ENCODE data around the gene ZNF384.

ZNF384 gene

DNA sequence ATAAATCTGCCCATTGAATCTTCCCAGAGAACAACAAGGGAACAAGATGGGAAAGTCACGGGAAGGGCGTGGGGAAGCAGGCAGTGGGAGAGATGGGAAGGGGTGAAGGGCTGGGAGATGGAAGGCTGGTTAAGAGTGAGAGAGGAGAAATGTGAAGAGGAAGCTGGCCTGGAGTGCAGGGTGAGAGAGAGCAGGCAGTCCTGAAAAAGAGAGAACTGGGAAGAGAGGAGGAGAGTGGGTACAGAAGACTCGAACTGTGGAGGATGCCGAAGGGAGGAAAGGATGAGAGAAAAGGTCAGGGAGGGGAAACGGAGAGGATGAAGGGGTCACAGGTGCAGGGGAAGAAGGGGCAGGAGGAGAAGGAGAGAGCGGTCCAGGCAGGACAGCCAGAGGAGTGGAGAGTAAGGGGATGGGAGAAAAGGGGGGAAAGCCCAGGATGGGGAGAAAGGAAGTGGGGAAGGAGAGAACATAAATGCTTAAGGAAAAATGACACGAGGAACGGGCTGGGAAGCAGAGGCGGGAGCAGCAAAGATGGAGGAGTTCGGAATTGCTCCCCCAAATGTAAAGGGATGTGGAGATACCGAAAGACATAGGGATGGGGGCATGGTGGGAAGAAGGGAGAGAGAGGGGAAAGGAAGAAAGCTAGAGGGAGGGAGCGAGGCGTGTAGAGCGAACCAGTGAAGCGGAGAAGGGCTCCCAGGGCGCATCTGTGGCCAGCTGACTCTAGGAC lies 10.2 kb upstream of the ZNF384 start:
- DNase-seq (ENCODE audit: low spot score): no peak

DNA sequence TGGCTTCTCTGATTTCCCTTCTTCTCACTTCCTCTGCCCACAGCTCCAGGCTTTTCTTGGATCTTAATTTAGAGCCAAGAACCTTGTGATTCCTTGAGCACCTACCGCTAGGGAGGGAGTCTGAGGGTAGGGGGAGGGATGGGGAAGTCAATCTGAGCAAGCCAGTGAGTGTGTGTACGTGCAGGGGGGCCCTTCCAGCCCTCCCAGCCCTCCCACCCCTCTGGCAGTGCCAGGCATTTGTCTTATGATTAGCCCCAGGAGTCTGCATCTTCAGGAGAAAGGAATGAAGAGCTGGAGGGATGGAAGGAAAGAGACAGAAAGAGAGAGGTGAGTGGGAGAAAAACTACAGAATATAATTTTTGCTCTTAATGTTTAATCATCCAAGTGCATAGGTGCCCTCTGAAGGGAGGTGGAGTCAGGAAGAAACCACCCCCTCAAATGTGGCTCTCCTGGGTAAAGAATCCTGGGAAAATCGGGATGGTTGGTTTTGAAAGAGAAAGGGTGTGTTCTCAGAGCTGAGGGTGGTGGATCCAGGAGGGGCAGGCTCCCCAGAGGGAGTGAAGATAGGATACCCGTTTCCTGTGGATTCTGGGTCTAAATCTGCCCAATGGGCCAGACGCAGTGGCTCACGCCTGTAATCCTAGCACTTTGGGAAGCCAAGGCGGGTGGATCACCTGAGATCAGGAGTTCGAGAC lies 9.3 kb upstream of the ZNF384 start:
- no peak for DNase-seq (ENCODE audit: low spot score)

DNA sequence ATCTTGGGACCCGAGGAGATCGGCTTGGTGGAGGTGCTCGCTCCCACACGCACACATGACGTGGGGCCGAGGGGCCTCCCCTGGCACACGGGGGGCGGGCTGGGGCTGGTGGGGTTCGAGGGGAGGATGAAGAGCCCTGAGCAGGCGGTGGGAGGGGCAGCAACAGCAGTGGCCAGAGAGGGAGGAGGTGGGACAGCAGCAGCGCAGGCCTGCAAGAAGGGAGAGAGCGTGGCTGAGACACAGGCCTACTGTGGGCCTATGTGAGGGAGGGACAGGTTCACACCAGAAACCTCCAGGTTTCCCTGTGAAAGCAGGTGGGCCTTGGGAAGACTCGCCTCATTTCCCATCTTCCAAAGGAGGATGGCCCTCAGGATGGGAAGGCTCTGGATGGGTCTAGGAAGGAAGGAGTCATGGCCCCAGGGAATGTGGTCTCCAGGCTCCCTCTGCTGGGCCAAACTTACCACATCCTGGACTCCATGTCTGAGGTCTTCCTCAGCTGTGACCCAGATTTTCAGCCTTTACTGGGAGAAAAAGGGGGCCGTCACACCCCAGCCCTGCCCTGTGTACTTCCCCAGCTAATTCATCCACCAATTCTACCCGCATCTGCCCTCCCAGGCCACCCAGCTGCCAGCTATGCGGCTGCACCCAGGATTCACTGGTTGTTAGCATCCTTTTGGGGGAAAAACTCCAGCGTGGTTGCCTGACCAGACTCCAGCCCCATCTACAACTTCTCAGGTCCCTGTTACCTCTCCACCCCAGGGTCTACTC lies 8.6 kb upstream of the ZNF384 start:
- no peak for DNase-seq (ENCODE audit: low spot score)

DNA sequence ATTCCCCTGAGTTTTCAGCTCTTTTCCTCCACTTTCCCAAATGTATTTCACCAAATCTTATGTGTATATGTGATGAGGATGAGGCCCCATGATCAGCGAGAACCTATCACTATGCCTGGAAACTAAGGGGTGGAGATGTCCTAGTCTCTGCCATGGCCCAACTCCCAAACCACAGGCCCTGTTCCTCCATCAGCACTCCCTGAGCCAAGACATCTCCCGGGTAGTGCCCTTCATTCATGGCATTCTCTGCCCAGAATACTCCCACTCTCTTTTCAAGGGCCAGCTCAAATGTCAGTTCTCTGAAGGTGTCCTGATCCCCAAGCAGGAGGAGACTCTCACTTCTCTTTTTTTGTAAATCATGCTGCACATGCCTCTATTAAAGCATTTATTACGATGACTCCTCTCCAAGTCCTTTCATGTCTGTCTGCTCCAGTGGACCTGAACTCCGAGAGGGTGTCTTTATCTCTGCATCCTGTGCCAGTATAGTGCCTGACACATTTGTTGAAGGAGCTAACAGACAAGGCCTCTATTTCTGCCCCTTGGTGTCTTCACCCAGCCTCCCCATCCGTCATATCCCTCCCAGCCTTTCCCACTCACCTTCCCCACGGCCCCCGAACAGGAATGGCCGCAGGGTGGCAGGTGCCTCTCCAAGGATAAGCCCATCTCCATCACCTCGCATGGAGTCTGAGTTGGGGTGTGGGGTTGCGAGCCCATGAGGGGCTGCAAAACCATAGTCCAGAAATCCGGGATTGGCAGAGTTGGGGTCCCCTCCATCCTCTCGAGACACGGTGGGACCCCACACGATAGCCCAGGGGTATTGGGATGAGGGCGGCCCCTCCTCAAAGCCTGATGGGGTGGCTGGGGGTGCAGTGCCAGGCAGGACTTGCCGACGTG lies 7.8 kb upstream of the ZNF384 start:
- peak; percentile 79 for DNase-seq (ENCODE audit: low spot score)

- no peak for DNase-seq (ENCODE audit: low spot score)
These were observed 6.3 kb upstream of the ZNF384 start for GRCh38 chr12:6695313-6696045.

DNA sequence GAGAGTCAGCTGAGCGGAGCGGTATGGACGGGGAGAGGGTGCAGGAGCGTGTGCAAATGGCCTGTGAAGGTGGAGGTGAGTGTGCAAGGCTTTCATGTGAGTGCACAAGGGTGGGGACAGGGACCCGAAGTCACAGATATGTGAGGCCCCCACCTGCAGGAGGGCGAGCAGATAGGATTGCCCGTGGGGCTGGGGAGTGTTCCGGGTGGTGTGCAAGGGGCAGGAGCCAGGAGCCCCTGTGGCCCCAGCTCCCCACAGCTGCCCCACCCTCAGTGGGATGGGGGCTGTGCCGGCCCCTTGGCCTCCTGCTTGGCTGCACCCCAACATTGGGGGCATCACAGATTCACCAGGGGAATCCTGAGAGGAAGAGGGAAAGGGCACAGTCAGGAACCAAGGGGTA lies 5.5 kb upstream of the ZNF384 start:
- DNase-seq (ENCODE audit: low spot score): no peak

DNA sequence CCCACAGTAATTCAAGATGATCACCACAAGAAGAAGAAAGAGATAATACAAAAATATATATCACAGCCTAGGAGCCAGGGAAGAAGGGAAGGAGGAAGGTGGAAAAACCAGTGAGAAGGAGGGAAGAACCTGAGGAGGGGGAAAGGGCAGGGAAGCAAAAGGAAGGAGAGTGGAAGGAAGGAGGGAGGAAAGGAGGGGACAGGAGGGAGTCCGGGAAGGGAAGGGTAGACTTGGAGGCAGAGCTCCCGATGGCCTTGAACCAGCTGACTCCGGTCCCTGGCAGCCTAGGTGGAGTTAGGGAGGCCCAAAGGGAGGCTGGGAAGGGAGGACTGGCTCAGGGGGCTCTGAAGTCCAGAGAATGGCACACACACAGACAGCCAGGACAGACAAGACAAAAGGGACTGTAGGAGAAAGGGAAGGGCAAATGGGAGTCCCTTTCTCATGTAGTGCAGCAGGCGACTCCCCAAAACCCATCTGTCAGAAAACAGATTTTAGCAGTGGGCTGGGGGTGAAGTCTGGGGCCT lies 4.7 kb upstream of the ZNF384 start:
- DNase-seq (ENCODE audit: low spot score): no peak

DNA sequence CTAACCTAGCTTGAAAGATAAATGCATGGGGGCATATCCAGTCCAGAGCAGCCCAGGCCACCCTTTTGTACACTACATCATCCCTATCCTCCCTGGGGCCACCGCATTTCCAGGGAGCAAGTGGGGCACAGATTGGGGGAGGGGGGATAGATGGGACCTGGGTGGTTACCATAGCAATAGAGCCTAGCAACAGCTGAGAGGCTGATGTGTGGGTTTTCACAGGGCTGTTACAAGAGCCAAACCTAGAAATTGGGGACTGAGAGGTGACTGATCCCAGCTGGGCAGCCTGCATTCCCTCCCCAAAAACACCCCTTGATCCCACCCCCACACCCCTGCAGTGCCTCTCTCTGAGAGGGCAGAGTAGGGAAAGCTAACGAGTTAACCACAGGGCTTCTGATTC lies 3.7 kb upstream of the ZNF384 start:
- DNase-seq (ENCODE audit: low spot score): no peak

GRCh38 chr12:6691473-6691872 lies 2.3 kb upstream of the ZNF384 start:
- DNase-seq (ENCODE audit: low spot score): no peak

- peak; percentile 42 for DNase-seq (ENCODE audit: low spot score)
These were observed 604 bp downstream of the ZNF384 start for GRCh38 chr12:6688543-6688998.

DNA sequence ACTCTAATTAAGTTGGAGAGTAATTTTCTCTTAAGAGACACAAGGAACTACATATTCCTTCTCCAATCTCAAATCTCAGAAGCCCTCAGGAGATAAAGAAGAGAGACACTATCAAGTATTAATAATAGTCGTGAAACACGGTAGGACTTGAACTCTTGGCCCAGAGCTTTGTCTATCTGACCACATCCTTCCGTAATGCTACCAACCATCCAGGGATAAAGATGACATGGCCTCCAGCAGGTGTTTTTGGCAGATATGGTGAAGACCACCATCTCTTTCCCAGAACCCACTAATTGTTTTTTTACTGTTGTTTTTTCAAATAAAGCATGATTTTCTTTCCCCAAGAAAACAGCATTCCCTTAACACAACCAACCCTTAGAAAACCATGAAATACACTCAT lies 3.4 kb downstream of the ZNF384 start:
- no peak for DNase-seq (ENCODE audit: low spot score)

- peak; percentile 27 for DNase-seq (ENCODE audit: low spot score)
These were observed 4.6 kb downstream of the ZNF384 start for GRCh38 chr12:6684609-6685008.

GRCh38 chr12:6676962-6677361 lies 12.2 kb downstream of the ZNF384 start:
- no peak for DNase-seq (ENCODE audit: low spot score)

GRCh38 chr12:6672143-6672542 lies 17.0 kb downstream of the ZNF384 start:
- no peak for DNase-seq (ENCODE audit: low spot score)

DNA sequence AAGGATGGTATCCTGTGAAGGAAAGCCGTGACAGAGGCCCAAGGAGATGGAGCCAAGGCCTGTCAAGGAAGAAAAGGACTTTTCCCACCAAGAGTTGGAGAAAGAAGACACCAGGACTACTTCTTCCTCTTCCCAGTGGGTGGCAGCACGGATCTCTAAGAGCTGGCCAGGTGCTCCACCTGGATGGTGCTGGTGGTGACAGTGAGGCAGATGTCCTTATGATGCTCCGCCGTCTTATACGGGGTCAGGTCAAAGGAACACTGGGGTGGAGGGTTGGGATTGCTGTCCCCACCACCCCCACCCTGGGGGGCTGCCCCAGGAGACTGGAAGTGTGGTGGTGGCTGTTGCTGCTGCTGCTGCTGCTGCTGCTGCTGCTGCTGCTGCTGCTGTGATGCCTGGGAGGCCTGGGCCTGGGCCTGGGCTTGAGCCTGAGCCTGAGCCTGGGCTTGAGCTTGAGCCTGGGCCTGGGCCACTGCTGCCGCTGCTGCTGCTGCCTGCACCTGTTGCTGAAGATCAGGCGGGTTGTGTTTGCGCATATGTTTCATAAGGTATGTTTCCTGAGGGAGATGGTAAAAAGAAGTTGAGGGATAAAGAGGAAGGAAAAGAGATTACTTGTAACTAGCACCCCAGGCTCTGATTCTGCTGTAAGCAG lies 21.5 kb downstream of the ZNF384 start:
- no peak for DNase-seq (ENCODE audit: low spot score)

DNA sequence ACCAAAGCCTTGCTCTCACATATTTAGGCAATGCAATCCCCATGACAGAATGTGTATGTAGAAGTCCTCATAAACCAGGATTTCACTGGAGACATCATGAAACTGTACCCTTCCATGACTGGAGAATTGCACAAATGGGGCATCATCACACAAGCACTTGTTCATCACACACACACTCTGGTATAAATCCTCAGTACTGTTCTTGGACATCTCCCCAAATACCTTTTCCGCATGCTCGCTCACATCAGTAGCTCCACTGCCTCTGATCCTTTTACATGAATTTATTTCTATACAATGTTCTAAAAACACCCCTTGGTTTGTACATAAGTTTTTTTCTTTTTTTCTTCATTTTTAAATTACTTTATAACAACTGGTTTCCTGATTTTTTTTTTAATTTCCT lies 23.0 kb downstream of the ZNF384 start:
- no peak for DNase-seq (ENCODE audit: low spot score)

GRCh38 chr12:6664902-6665301 lies 24.3 kb downstream of the ZNF384 start:
- DNase-seq (ENCODE audit: low spot score): no peak

DNA sequence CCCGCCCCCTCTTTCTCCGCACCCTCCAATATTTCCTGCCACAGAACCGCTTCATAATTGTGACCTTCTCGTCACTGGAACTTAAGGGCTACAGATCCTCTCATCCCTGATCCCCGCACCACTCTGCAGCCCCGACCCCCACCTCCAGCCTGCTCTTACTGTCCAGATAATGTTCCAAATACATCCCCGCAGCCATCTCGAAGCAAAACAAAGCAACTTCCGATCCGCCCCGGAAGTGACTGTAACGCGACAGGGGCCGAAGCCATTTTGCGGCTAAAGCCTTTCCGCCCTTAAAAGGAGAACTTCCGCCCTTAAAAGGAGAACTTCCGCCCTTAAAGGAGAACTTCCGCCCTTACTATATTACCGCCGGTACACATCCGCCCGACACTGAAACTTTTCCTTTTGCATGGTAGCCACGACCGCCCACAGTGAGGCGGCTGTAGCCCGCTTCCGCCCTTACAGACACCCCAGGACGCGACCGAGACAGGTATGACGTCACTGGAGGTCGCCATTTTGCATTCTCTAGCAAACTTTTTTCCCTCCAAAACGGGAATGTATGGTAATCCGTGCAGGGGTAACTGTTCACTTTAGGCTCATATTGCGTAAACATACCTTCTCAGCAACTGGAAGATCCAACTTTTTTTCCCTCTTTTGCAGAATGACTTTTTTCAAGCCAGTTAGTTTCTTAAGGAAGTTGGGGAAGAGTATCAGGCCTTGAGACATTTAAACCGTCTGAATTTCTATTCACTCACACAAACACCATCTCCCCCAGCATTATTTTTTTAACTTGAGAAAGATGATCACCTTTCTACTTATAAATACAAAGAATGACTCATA lies 26.1 kb downstream of the ZNF384 start, which contains the start of gene ING4:
Gene ING4, minus strand, starts transcription at position 214 of the 837 bp plus-strand sequence. Its CDS starts 18 bp downstream, at position 196.
- peak; percentile 97 for DNase-seq (ENCODE audit: low spot score)

DNA sequence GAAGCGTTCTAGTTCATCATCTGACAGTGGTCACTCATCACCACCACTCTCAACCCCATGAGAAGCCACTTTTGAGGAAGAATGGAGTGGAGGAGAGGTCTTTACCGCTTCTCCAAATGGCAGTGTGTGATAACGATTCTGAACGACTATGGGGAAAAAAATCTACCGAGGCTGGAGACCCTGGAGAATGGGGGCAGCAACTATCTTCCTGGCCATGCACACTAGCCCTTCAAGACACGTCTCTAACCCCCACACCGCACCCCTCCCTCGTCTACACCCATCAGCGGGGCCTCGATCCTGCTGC lies 26.6 kb downstream of the ZNF384 start:
- DNase-seq (ENCODE audit: low spot score): peak; percentile 70

DNA sequence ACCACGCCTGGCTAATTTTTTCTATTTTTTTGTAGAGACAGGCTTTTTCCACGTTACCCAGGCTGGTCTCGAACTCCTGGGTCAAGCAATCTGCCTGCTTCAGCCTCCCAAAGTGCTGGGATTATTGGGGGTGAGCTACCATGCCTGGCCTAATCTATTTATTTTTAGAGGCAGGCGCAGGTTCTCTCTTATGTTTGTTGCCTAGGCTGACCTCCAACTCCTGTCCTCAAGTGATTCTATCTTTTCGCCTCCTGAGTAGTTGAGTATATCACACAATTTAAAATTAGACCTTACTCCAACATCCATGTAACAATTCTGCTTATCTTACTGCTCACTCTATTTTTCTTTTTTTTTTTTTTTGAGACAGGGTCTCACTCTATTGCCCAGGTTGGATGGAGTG lies 35.2 kb downstream of the ZNF384 start:
- no peak for DNase-seq (ENCODE audit: low spot score)

All from germinal center (tissue), 1 donor.